ENCODE results near the gene MCM3. TPM values are rescaled to one million over a fixed set of nuclear protein-coding genes. Genes with fewer than 3 reads are reported as not detected.

MCM3 gene
- total and polyA plus RNA-seq, 2 donors (not counting 1 experiment from before 2014, with no cell fraction given), result 34.3 to 58.5 TPM

DNA sequence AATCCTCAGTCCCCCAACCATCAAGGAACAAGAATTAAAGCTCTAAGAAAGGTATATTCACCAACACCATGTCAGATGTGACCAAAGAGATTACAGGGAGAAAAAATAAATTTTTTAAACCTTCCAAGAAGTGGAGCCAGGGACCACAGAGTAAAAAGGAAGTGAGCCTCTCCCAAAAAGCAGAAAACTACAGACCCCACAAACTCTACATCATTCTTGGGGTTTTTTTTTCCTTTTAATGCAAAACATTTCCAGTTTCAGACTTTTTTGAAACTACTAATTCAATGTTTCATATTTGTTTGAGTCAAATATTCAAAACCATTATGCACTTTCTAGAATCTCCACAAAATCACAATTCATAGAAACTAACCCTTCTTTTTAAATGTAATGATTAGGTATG lies 33.4 kb downstream of the MCM3 start:
- Mint-ChIP-seq H3K27me3 (peaks cover 57% of the 10 kb centered on the region), H3K4me3 (no peak overlapping the region), H3K4me1 (no peaks in the 10 kb centered on the region), H3K27ac (no peak overlapping the region), H3K9me3 (ENCODE audit: insufficient read depth) (no peaks in the 10 kb centered on the region)
- Histone ChIP-seq H3K9ac (ENCODE audit: low read length) (no peak overlapping the region), H3K27ac (ENCODE audit: low read length in 2 of 2) (no peak overlapping the region), H3K27me3 (replicated peaks in 1 of 4; ENCODE audit: control extremely low read depth in 1 of 4, control insufficient read depth in 3 of 4, insufficient read depth in 4 of 4, low read length in 3 of 4) (peaks cover 0 to 8% (median 2%) of the 10 kb centered on the region in 4 experiments), H3K4me3 (ENCODE audit: control extremely low read depth in 1 of 5, extremely low read depth in 1 of 5, insufficient read depth in 1 of 5, low read depth in 2 of 5, low read length in 4 of 5) (no peak overlapping the region), H4K20me1 (ENCODE audit: control insufficient read depth, insufficient read depth, low read length, poor library complexity, severe bottlenecking) (no peaks in the 10 kb centered on the region), H3K36me3 (replicated peaks in 1 of 2; ENCODE audit: control extremely low read depth in 1 of 2, control insufficient read depth in 1 of 2, extremely low read depth in 1 of 2, insufficient read depth in 2 of 2, low read length in 1 of 2) (no peaks in the 10 kb centered on the region), H2AFZ (ENCODE audit: insufficient read depth, low read depth, low read length, poor library complexity, severe bottlenecking) (no peak overlapping the region), H3K79me2 (ENCODE audit: control insufficient read depth, insufficient read depth, low read length) (no peaks in the 10 kb centered on the region), H3K9me3 (ENCODE audit: control extremely low read depth in 1 of 3, control insufficient read depth in 2 of 3, insufficient read depth in 1 of 3, low read length in 2 of 3) (no peaks in the 10 kb centered on the region), H3K4me2 (replicated peaks; ENCODE audit: low read depth, low read length, poor library complexity, severe bottlenecking) (no peak overlapping the region), H3K4me1 (ENCODE audit: control insufficient read depth in 2 of 2, insufficient read depth in 2 of 2, low read length in 2 of 2) (no peaks in the 10 kb centered on the region)
- ChIA-PET POLR2A (no interaction called here), CTCF (interaction anchor here (1.5 kb wide), 1 partner anchor 13 kb away, joined by 4 read pairs; no protein-coding TSS in a partner anchor)
- no peak for ATAC-seq (ENCODE audit: low read depth)
- intact Hi-C loops (cut with micrococcal nuclease), result no loop called here
- no peak for DNase-seq
- TF ChIP-seq, protein P1, sequence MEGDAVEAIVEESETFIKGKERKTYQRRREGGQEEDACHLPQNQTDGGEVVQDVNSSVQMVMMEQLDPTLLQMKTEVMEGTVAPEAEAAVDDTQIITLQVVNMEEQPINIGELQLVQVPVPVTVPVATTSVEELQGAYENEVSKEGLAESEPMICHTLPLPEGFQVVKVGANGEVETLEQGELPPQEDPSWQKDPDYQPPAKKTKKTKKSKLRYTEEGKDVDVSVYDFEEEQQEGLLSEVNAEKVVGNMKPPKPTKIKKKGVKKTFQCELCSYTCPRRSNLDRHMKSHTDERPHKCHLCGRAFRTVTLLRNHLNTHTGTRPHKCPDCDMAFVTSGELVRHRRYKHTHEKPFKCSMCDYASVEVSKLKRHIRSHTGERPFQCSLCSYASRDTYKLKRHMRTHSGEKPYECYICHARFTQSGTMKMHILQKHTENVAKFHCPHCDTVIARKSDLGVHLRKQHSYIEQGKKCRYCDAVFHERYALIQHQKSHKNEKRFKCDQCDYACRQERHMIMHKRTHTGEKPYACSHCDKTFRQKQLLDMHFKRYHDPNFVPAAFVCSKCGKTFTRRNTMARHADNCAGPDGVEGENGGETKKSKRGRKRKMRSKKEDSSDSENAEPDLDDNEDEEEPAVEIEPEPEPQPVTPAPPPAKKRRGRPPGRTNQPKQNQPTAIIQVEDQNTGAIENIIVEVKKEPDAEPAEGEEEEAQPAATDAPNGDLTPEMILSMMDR (IDR thresholded peaks at IDR 0.05), result no peak
- no peak for TF ChIP-seq EZH2 (IDR thresholded peaks at IDR 0.05; ENCODE audit: borderline replicate concordance, insufficient read depth, low read depth, low read length, poor library complexity, severe bottlenecking)

DNA sequence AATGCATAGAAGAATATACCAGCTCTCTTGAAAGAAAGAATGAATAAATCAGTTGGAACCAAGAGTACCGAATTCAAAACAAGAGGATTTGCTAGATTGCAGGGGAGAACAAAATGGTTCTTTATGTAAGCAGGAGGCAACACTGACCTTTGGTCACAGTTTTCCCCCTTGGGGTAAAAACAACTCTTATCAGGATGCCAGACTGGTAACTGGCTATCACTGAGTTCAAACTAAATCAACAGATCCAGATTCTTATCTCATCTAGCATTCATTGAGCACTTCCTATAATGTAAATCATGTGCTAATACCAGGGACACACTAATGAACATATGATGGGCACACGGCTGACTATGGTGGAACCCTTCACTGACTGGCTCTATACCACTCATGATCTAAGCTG lies 35.5 kb downstream of the MCM3 start:
- POLR2A ChIA-PET, result no interaction called here
- no peak overlapping the region for H3K27ac Mint-ChIP-seq
- ATAC-seq (ENCODE audit: low read depth), result no peak
- no peak for TF ChIP-seq EZH2 (IDR thresholded peaks at IDR 0.05; ENCODE audit: borderline replicate concordance, insufficient read depth, low read depth, low read length, poor library complexity, severe bottlenecking)
- no peak for DNase-seq
- H3K36me3 ChIP-seq (replicated peaks in 1 of 2; ENCODE audit: control extremely low read depth in 1 of 2, control insufficient read depth in 1 of 2, extremely low read depth in 1 of 2, insufficient read depth in 2 of 2, low read length in 1 of 2), result no peaks in the 10 kb centered on the region
- H3K4me3 ChIP-seq (ENCODE audit: control extremely low read depth in 1 of 5, extremely low read depth in 1 of 5, insufficient read depth in 1 of 5, low read depth in 2 of 5, low read length in 4 of 5), result no peak overlapping the region
- H3K4me1 ChIP-seq (ENCODE audit: control insufficient read depth in 2 of 2, insufficient read depth in 2 of 2, low read length in 2 of 2), result no peaks in the 10 kb centered on the region
- no peaks in the 10 kb centered on the region for H4K20me1 ChIP-seq (ENCODE audit: control insufficient read depth, insufficient read depth, low read length, poor library complexity, severe bottlenecking)
- no peak overlapping the region for H2AFZ ChIP-seq (ENCODE audit: insufficient read depth, low read depth, low read length, poor library complexity, severe bottlenecking)
- CTCF ChIA-PET, result no interaction called here
- H3K4me2 ChIP-seq (replicated peaks; ENCODE audit: low read depth, low read length, poor library complexity, severe bottlenecking), result no peak overlapping the region
- no peaks in the 10 kb centered on the region for H3K9me3 Mint-ChIP-seq (ENCODE audit: insufficient read depth)
- H3K9me3 ChIP-seq (ENCODE audit: control extremely low read depth in 1 of 3, control insufficient read depth in 2 of 3, insufficient read depth in 1 of 3, low read length in 2 of 3), result no peaks in the 10 kb centered on the region
- peaks cover 43% of the 10 kb centered on the region for H3K27me3 Mint-ChIP-seq
- no peak overlapping the region for H3K27ac ChIP-seq (ENCODE audit: low read length in 2 of 2)
- no peak overlapping the region for H3K4me3 Mint-ChIP-seq
- WGBS (ENCODE audit: insufficient coverage), result 25% methylated on average over 1 of the region's 2 CpGs
- no peaks in the 10 kb centered on the region for H3K4me1 Mint-ChIP-seq
- intact Hi-C loops (cut with micrococcal nuclease), result no loop called here
- no peak overlapping the region for H3K9ac ChIP-seq (ENCODE audit: low read length)
- H3K27me3 ChIP-seq (replicated peaks in 1 of 4; ENCODE audit: control extremely low read depth in 1 of 4, control insufficient read depth in 3 of 4, insufficient read depth in 4 of 4, low read length in 3 of 4), result peaks cover 0 to 8% (median 2%) of the 10 kb centered on the region in 4 experiments
- no peaks in the 10 kb centered on the region for H3K79me2 ChIP-seq (ENCODE audit: control insufficient read depth, insufficient read depth, low read length)
